ENCODE measurements around the gene LINC00237. TPM values are rescaled to one million over a fixed set of nuclear protein-coding genes. Genes with fewer than 3 reads are reported as not detected.

The LINC00237 gene
- total RNA-seq, 4 donors from 2014 or later: not detected

DNA sequence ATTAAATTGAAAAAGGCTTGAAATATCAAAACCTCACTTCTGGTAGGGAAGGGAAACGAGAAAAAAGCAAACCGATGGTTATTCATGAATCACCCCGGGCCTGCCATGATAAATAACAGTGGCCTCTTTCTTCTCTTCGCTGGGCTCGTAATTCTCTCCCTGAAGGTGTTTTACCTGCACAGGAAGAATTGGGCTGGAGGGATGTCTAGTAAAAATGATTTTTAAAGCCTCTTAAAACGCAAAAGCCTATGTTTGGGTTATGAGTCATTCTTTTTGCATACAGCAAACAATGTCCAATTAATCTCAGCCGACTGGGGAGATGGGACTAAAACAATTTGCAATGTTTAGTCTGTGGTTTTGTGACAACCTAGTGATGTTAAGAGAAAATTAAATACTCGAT lies 16.8 kb downstream of the LINC00237 start:
- no peak for TF ChIP-seq POLR2A (IDR thresholded peaks at IDR 0.05)
- H3K4me1 ChIP-seq: no peaks in the 10 kb centered on the region

GRCh38 chr20:21087862-21088540 lies 18.2 kb downstream of the LINC00237 start:
- intact Hi-C loops (cut with DNase I; ENCODE audit: low total_unique reads): no loop called here
- peaks cover 0 to 9% of the 10 kb centered on the region in 2 donors for H3K27me3 ChIP-seq
- H3K9me3 ChIP-seq: no peaks in the 10 kb centered on the region
- H3K4me3 ChIP-seq: no peak overlapping the region
- H3K27ac ChIP-seq: no peak overlapping the region
- H3K36me3 ChIP-seq: no peaks in the 10 kb centered on the region
- no peak for TF ChIP-seq CTCF (IDR thresholded peaks at IDR 0.05)
- TF ChIP-seq POLR2A (IDR thresholded peaks at IDR 0.05): no peak
- no peaks in the 10 kb centered on the region for H3K4me1 ChIP-seq
- no peak for DNase-seq

More for the DNA sequence above, 16.8 kb downstream of the LINC00237 start:
- Histone ChIP-seq H3K27me3 (peaks cover 0 to 9% of the 10 kb centered on the region in 2 donors), H3K36me3 (no peaks in the 10 kb centered on the region), H3K27ac (no peak overlapping the region), H3K9me3 (no peaks in the 10 kb centered on the region), H3K4me3 (no peak overlapping the region)
- intact Hi-C loops (cut with DNase I; ENCODE audit: low total_unique reads): no loop called here
- no peak for DNase-seq

DNA sequence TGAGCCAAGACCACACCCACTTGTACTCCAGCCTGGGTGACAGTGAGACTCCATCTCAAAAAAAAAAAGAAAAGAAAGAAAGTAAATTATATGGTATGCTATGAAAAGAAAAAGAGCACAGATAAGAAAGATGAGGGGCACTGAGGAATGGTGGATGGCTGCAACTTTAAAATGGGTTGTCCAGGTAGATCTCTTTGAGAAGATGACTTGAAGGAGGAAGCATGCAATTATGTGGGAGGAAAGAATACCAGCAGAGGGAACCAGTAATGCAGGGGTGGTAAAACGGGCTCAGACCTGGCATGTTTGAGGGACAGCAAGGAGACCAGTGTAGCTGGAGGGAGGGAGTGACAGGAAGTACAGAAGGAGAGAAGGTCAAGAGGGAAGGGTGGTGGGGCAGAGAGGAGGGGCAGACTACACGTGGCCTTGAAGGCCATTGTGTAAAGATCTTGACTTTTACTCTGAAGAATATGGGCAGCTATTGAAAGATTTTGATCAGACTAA lies 22.3 kb downstream of the LINC00237 start:
- TF ChIP-seq POLR2A (IDR thresholded peaks at IDR 0.05): no peak
- TF ChIP-seq CTCF (IDR thresholded peaks at IDR 0.05): no peak
- H3K27me3 ChIP-seq: no peaks in the 10 kb centered on the region

DNA sequence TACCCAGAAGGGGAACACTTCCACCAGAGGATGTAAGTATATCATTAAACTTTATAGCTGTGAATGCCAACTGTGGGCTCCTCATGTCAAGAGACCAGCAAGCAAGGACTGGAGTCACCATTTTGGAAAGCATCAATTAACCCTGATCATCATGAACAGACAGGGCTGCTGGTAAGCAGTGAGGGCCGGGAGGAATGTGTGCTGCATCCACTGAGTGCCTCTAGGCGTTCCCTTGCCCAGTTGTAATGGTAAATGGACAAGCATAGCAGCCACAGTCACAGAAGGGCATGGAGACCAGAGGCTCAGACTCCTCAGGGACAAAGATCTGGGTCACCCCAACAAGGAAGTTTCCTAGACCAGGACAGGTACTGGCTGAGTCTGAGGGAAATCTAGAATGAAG lies 23.6 kb downstream of the LINC00237 start:
- H3K27me3 ChIP-seq: no peaks in the 10 kb centered on the region
- H3K9me3 ChIP-seq: no peaks in the 10 kb centered on the region
- DNase-seq: no peak
- no peak overlapping the region for H3K4me3 ChIP-seq
- intact Hi-C loops (cut with DNase I; ENCODE audit: low total_unique reads): no loop called here
- no peaks in the 10 kb centered on the region for H3K36me3 ChIP-seq
- no peak for TF ChIP-seq POLR2A (IDR thresholded peaks at IDR 0.05)
- TF ChIP-seq CTCF (IDR thresholded peaks at IDR 0.05): no peak
- H3K4me1 ChIP-seq: no peaks in the 10 kb centered on the region
- H3K27ac ChIP-seq: no peak overlapping the region

More for the DNA sequence above, 22.3 kb downstream of the LINC00237 start:
- Histone ChIP-seq H3K4me3 (no peak overlapping the region), H3K27ac (no peak overlapping the region), H3K36me3 (no peaks in the 10 kb centered on the region), H3K4me1 (no peaks in the 10 kb centered on the region), H3K9me3 (no peaks in the 10 kb centered on the region)
- DNase-seq: no peak
- intact Hi-C loops (cut with DNase I; ENCODE audit: low total_unique reads): no loop called here

DNA sequence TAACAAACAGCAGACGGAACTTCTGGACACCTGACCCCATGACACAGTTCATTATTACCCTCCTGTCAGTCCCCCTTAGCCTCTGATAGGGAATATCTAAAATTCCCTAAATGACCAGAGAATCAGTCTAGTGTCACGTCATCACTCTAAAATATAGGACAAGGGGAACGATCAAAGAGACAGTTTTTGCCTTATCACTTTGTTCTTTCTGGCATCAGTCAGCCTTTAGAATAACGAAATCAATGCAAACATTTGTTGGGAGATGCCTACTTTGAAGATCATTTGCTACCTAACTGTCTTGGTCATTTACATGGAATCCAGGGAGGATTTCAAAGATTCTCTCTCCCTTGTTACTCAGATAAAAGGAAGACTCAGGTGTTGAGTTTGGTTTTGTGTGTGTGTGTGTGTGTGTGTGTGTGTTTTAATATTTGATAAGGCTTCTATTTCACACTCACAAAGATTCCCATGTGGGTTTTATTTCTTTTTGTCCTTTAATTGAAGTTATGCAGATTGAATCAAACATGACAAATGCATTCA lies 28.3 kb downstream of the LINC00237 start:
- intact Hi-C loops (cut with DNase I; ENCODE audit: low total_unique reads): no loop called here
- Histone ChIP-seq H3K9me3 (no peaks in the 10 kb centered on the region), H3K36me3 (no peaks in the 10 kb centered on the region), H3K27ac (no peak overlapping the region), H3K27me3 (no peaks in the 10 kb centered on the region), H3K4me1 (no peaks in the 10 kb centered on the region), H3K4me3 (no peak overlapping the region)
- no peak for DNase-seq
- TF ChIP-seq POLR2A (IDR thresholded peaks at IDR 0.05): no peak
- no peak for TF ChIP-seq CTCF (IDR thresholded peaks at IDR 0.05)
